CD4-positive, alpha-beta memory T cell (primary cell): Measurements from ENCODE around the gene BLVRA. TPM values are rescaled to one million over a fixed set of nuclear protein-coding genes. Genes with fewer than 3 reads are reported as not detected.
"Not testable (repeated sequence)": the region's sequence is repeated elsewhere in the genome, so short reads cannot be mapped to it uniquely, and the experiment has no call there.

Source experiments
- CTCF ChIA-PET: fragments of 350-600 bp; sonication (Branson Sonifier 250); formaldehyde crosslinking; loops from one replicate; lab custom pipeline; 2021; ENCODE audit warnings: inconsistent platforms; ENCODE audit not compliant: partially characterized antibody; lab: Charles Lee
- POLR2A ChIA-PET: fragments of 350-600 bp; sonication (Branson Sonifier 250); formaldehyde crosslinking; loops from one replicate; lab custom pipeline; 2021; ENCODE audit not compliant: partially characterized antibody; lab: Charles Lee
- DNase-seq, 5 donors: peaks; one replicate each; pipeline versions ENCODE4 v3.0.0 to v3.0.0-alpha.2; 2020 to 2022; ENCODE audit warnings: mixed read lengths in 1 of 5
- H3K27ac ChIP-seq: one replicate; pipeline ENCODE4 v1.7.0; 2013; ENCODE audit warnings: low read depth, low read length
- H3K27me3 ChIP-seq: 2 replicates; pipeline ENCODE4 v1.7.0; 2013; ENCODE audit warnings: mild to moderate bottlenecking, low read length, moderate library complexity; ENCODE audit not compliant: insufficient read depth
- H3K36me3 ChIP-seq: 2 replicates; pipeline ENCODE4 v1.7.0; 2013; ENCODE audit warnings: mild to moderate bottlenecking, low read length, moderate library complexity; ENCODE audit not compliant: insufficient read depth
- H3K4me1 ChIP-seq: 2 replicates; pipeline ENCODE4 v1.7.0; 2013; ENCODE audit warnings: mild to moderate bottlenecking, low read length, moderate library complexity; ENCODE audit not compliant: insufficient read depth
- H3K4me3 ChIP-seq, 2 donors: one replicate each; pipeline ENCODE4 v1.7.0; 2013; ENCODE audit warnings: low read length in 2 of 2, mild to moderate bottlenecking in 1 of 2
- H3K9me3 ChIP-seq, 2 donors: one replicate each; pipeline ENCODE4 v1.7.0; 2013; ENCODE audit warnings: low read length in 2 of 2, control low read depth in 1 of 2; ENCODE audit not compliant: control insufficient read depth in 1 of 2
- H3K27ac Mint-ChIP-seq, 7 donors: one replicate each; pipeline ENCODE4 v1.8.0; 2020 to 2021; ENCODE audit warnings: mixed read lengths in 7 of 7, mild to moderate bottlenecking in 6 of 7, inconsistent platforms in 3 of 7, moderate library complexity in 3 of 7
- H3K27me3 Mint-ChIP-seq, 2 donors: one replicate each; pipeline ENCODE4 v1.8.0; 2020 to 2021; ENCODE audit warnings: mixed read lengths in 2 of 2
- H3K36me3 Mint-ChIP-seq, 2 donors: one replicate each; pipeline ENCODE4 v1.8.0; 2020 to 2021; ENCODE audit warnings: mixed read lengths in 2 of 2, inconsistent platforms in 1 of 2, mild to moderate bottlenecking in 1 of 2
- H3K4me1 Mint-ChIP-seq, 4 donors: one replicate each; pipeline ENCODE4 v1.8.0; 2020 to 2021; ENCODE audit warnings: mixed read lengths in 4 of 4, mild to moderate bottlenecking in 1 of 4
- H3K4me3 Mint-ChIP-seq, 8 donors: one replicate each; pipeline ENCODE4 v1.8.0; 2020 to 2021; ENCODE audit warnings: mixed read lengths in 8 of 8, mild to moderate bottlenecking in 7 of 8, moderate library complexity in 6 of 8, inconsistent platforms in 3 of 8
- H3K9me3 Mint-ChIP-seq, 8 donors: one replicate each; pipeline ENCODE4 v1.8.0; 2020 to 2021; ENCODE audit warnings: mixed read lengths in 8 of 8, mild to moderate bottlenecking in 5 of 8, inconsistent platforms in 3 of 8, moderate library complexity in 1 of 8
- intact Hi-C: fragments of 100-400 bp; cut with micrococcal nuclease; formaldehyde crosslinking; loops from one replicate; pipeline ENCODE4 v1.15.1; 2023
- polyA plus RNA-seq, 2 donors: library from polyadenylated mRNA; unstranded; fragments of 300-500 nt; fragmentation: Illumina TruSeq; gene quantifications; one replicate each; pipeline ENCODE4 v1.2.3, GENCODE V29; 2021
- total RNA-seq, 2 experiments: library from RNA; stranded (reverse); gene quantifications; one replicate each; pipeline ENCODE4 v1.2.3, GENCODE V29; 2021

Gene BLVRA
- total and polyA plus RNA-seq, 4 experiments from 2014 or later = 18.1 to 105 (median 45.7) TPM

DNA sequence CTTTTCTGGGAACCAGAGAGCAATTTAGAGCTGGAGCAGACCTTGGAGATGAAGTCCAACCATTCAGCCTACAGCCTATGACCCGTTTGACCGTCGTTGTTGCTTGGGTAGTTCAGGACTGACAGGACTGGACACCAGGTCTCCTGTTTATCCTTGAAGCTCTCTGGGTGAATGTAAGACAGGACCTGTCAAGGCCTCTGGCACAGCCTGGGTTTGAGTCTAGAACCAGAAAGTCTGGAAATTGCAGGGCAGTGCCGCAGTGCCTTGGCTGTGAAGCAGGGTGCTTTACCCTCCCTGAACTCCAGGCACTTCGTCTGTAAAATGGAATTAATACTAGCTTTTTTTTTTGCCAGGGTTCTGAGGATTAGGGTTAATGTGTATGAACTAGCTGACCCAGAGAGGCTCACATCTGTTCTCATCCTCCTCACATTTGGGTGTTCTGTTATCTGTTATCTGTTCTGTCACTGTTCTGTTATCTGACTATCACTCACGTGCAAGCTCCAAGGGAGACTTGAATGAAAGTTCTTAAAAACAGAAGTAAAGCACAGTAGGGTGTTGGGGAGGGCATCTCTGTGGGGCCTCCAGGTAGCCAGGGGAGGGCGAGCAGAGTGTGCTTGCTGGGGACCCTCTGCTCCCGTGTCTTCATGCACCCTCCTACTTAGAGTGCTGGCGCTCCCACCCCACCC lies 9.9 kb downstream of the BLVRA start:
- Histone ChIP-seq H3K4me1 (peaks cover 14% of the 10 kb centered on the region), H3K4me3 (no peak overlapping the region), H3K27ac (no peak overlapping the region), H3K9me3 (no peaks in the 10 kb centered on the region), H3K36me3 (peaks cover 12% of the 10 kb centered on the region), H3K27me3 (no peaks in the 10 kb centered on the region)
- peaks cover 9 to 24% (median 15%) of the 10 kb centered on the region in 4 donors for H3K4me1 Mint-ChIP-seq
- intact Hi-C loops = no loop called here
- no peak for DNase-seq
- no peaks in the 10 kb centered on the region for H3K27me3 Mint-ChIP-seq
- peaks cover 0 to 3% (median 0%) of the 10 kb centered on the region in 8 donors for H3K9me3 Mint-ChIP-seq
- no peak overlapping the region for H3K4me3 Mint-ChIP-seq
- CTCF ChIA-PET = interaction anchor here (1.0 to 1.5 kb wide), 3 partner anchors 39 to 186 kb away, joined by 3 to 4 read pairs (median 3); partner anchors contain the start of genes COA1 and STK17A
- H3K27ac Mint-ChIP-seq = peak overlapping the region in 1 of 7 donors; percentile 20
- POLR2A ChIA-PET = interaction anchor here (1.4 kb wide), 1 partner anchor 10 kb away, joined by 7 read pairs; the partner anchor contains the start of gene BLVRA
- peaks cover 19 to 20% of the 10 kb centered on the region in 2 donors for H3K36me3 Mint-ChIP-seq

DNA sequence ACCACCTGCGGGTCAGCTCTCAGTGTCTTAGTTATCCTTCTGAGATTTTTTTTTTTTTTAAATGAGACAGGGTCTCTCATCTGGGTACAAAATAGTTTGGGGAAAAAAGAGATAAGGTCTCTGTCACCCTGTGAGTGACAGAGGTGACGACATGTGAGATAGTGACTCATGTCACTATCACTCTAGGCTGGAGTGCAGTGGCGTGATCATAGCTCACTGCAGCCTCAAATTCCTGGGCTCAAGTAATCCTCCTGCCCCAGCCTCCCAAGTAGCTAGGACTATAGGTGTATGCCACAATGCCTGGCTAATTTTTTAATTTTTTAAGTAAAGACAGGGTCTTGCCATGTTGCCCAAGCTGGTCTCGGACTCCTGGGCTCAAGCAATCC lies 10.4 kb downstream of the BLVRA start:
- intact Hi-C loops = no loop called here
- Histone ChIP-seq H3K27ac (no peak overlapping the region), H3K4me1 (peaks cover 9% of the 10 kb centered on the region), H3K4me3 (no peak overlapping the region), H3K27me3 (no peaks in the 10 kb centered on the region), H3K9me3 (no peaks in the 10 kb centered on the region), H3K36me3 (peaks cover 12% of the 10 kb centered on the region)
- Mint-ChIP-seq H3K27me3 (no peaks in the 10 kb centered on the region), H3K9me3 (peaks cover 0 to 3% (median 0%) of the 10 kb centered on the region in 8 donors), H3K4me3 (no peak overlapping the region), H3K4me1 (peaks cover 9 to 19% (median 11%) of the 10 kb centered on the region in 4 donors), H3K36me3 (peaks cover 19 to 22% of the 10 kb centered on the region in 2 donors), H3K27ac (peak overlapping the region in 1 of 7 donors; percentile 17)
- DNase-seq = no peak
- CTCF ChIA-PET = interaction anchor here (1.2 to 1.5 kb wide), 2 partner anchors 69 to 186 kb away, joined by 3 read pairs; partner anchors contain the start of gene STK17A
- POLR2A ChIA-PET = interaction anchor here (1.4 kb wide), 1 partner anchor 11 kb away, joined by 7 read pairs; the partner anchor contains the start of gene BLVRA

DNA sequence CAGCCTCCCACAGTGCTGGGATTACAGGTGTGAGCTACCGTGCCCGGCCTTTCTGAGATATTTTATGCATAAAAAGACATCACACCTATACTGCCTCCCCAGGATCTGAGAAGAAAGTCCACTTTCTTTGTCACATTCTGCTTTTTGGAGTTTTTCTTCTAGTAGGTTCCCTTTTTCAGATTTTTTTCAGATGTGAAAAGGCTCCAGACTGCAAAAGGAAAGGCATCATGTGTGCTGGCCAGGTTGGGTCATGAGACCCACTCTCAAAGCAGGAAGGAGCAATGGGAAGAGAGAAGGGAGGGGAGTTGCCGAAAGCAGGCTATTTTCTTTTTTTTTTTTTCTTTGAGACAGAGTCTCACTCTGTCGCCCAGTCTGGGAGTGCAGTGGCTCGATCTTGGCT lies 10.8 kb downstream of the BLVRA start:
- Mint-ChIP-seq H3K27me3 (no peaks in the 10 kb centered on the region), H3K4me1 (peaks cover 7 to 15% (median 7%) of the 10 kb centered on the region in 4 donors), H3K4me3 (no peak overlapping the region), H3K27ac (peak overlapping the region in 1 of 7 donors; percentile 53), H3K36me3 (peaks cover 19 to 22% of the 10 kb centered on the region in 2 donors), H3K9me3 (peaks cover 0 to 3% (median 0%) of the 10 kb centered on the region in 8 donors)
- POLR2A ChIA-PET = interaction anchor here (1.4 kb wide), 1 partner anchor 11 kb away, joined by 7 read pairs; the partner anchor contains the start of gene BLVRA
- Histone ChIP-seq H3K4me3 (no peak overlapping the region), H3K36me3 (peaks cover 12% of the 10 kb centered on the region), H3K9me3 (no peaks in the 10 kb centered on the region), H3K4me1 (peaks cover 5% of the 10 kb centered on the region), H3K27me3 (no peaks in the 10 kb centered on the region), H3K27ac (no peak overlapping the region)
- DNase-seq = no peak
- intact Hi-C loops = no loop called here
- CTCF ChIA-PET = interaction anchor here (1.5 kb wide), 1 partner anchor 69 kb away, joined by 3 read pairs; no protein-coding TSS in a partner anchor

DNA sequence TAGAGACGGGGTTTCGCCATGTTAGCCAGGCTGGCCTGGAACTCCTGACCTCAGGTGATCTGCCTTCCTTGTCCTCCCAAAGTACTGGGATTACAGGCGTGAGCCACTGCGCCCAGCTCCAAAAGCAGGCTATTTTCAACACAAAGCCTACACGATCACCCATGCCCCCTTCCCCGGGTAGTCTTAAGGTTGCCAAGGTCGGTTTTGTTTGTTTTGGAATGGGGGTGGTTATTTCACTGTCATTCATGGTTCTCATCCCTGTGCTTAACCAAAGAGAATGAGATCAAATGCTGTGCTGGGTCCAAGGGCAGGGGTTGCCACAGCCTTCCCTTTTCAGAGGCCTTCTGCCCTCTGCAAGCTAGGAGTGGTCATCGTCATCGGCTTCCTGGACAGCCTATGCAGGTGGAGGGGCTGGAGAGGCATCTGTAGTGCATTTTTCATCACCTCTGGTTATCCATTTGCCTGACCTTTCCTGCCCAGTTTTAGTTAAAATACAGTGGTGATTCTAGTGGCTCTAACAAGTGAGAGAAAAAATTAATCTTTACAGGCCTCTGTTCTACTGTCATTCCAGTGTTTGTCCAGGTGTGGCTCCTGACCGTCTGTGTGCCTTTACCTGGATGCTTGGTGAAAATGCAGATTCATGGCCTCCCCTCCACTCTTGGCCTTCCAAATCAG lies 11.4 kb downstream of the BLVRA start:
- Mint-ChIP-seq H3K4me3 (no peak overlapping the region), H3K9me3 (peaks cover 0 to 3% (median 0%) of the 10 kb centered on the region in 8 donors), H3K4me1 (peaks cover 1 to 8% (median 3%) of the 10 kb centered on the region in 4 donors), H3K27ac (no peak overlapping the region), H3K27me3 (no peaks in the 10 kb centered on the region), H3K36me3 (peaks cover 19 to 22% of the 10 kb centered on the region in 2 donors)
- Histone ChIP-seq H3K4me1 (no peaks in the 10 kb centered on the region), H3K4me3 (no peak overlapping the region), H3K27ac (no peak overlapping the region), H3K36me3 (peaks cover 12% of the 10 kb centered on the region), H3K9me3 (no peaks in the 10 kb centered on the region), H3K27me3 (no peaks in the 10 kb centered on the region)
- ChIA-PET CTCF (no interaction called here), POLR2A (no interaction called here)
- intact Hi-C loops = no loop called here
- no peak for DNase-seq

DNA sequence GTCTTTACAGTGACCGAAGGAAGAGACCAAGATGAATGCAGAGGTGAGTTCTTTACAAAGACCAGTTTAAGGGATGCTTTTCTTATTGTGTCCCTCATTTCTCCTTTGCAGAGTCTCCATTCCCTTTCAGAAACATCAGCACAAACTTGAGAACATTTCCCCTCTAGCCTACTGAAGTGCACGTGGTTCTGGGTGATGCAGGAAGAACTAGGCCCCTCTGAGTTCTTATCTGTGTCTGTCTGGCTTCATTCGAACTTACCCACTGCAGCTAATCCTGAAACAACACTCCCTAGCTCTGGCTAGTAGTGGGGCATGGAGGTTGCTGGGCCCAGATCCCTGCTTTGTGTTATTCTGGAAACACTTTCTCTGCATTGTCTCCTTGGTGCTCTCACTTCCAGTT lies 12.6 kb downstream of the BLVRA start:
- H3K27ac ChIP-seq = no peak overlapping the region
- ChIA-PET CTCF (no interaction called here), POLR2A (interaction anchor here (1.4 kb wide), 1 partner anchor 14 kb away, joined by 3 read pairs; no protein-coding TSS in a partner anchor)
- H3K27me3 Mint-ChIP-seq = no peaks in the 10 kb centered on the region
- H3K9me3 ChIP-seq = no peaks in the 10 kb centered on the region
- H3K36me3 ChIP-seq = peaks cover 12% of the 10 kb centered on the region
- H3K4me3 Mint-ChIP-seq = no peak overlapping the region
- no peak overlapping the region for H3K4me3 ChIP-seq
- H3K36me3 Mint-ChIP-seq = peaks cover 19 to 22% of the 10 kb centered on the region in 2 donors
- peaks cover 0 to 7% (median 3%) of the 10 kb centered on the region in 4 donors for H3K4me1 Mint-ChIP-seq
- no peaks in the 10 kb centered on the region for H3K4me1 ChIP-seq
- H3K27ac Mint-ChIP-seq = peak overlapping the region in 3 of 7 donors; percentile 54 to 81 (median 68)
- intact Hi-C loops = no loop called here
- no peak for DNase-seq
- H3K9me3 Mint-ChIP-seq = peaks cover 0 to 3% (median 0%) of the 10 kb centered on the region in 8 donors
- H3K27me3 ChIP-seq = no peaks in the 10 kb centered on the region

DNA sequence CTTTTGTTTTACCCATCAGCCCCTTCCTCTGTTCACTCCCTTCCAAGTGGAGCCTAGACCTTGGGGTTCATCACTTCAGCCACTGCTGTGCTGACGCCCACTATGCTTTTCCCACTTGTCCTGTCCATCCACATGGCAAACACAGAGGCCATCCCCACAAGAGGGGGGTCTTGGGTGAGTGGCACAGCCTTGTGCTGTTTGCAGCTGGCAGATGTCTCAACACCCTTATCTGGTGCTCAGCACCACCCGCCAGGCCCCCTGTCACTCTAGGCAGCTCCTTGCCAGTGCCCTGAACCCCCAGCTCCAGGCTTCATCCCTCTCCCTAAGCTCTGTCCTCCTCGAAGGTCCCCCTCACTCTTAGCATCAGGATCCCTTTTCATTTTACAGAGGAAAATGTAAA lies 13.1 kb downstream of the BLVRA start:
- H3K36me3 ChIP-seq = peaks cover 12% of the 10 kb centered on the region
- ChIA-PET POLR2A (interaction anchor here (1.4 kb wide), 1 partner anchor 14 kb away, joined by 3 read pairs; no protein-coding TSS in a partner anchor), CTCF (no interaction called here)
- DNase-seq = no peak
- H3K27me3 ChIP-seq = no peaks in the 10 kb centered on the region
- no peak overlapping the region for H3K27ac ChIP-seq
- H3K4me3 ChIP-seq = no peak overlapping the region
- H3K9me3 ChIP-seq = no peaks in the 10 kb centered on the region
- Mint-ChIP-seq H3K9me3 (peaks cover 0 to 3% (median 1%) of the 10 kb centered on the region in 8 donors), H3K27ac (peak overlapping the region in 3 of 7 donors; percentile 16 to 81 (median 68)), H3K4me3 (no peak overlapping the region), H3K27me3 (no peaks in the 10 kb centered on the region), H3K4me1 (peaks cover 0 to 10% (median 3%) of the 10 kb centered on the region in 4 donors), H3K36me3 (peaks cover 19 to 24% of the 10 kb centered on the region in 2 donors)
- intact Hi-C loops = no loop called here
- H3K4me1 ChIP-seq = no peaks in the 10 kb centered on the region

DNA sequence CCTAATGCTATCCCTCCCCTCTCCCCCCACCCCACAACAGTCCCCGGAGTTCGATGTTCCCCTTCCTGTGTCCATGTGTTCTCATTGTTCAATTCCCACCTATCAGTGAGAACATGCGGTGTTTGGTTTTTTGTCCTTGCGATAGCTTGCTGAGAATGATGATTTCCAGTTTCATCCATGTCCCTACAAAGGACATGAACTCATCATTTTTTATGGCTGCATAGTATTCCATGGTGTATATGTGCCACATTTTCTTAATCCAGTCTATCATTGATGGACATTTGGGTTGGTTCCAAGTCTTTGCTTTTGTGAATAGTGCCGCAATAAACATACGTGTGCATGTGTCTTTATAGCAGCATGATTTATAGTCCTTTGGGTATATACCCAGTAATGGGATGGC lies 14.8 kb downstream of the BLVRA start:
- H3K9me3 ChIP-seq, H3K27me3 ChIP-seq, POLR2A ChIA-PET, DNase-seq, H3K9me3 Mint-ChIP-seq, H3K4me3 Mint-ChIP-seq, H3K4me1 ChIP-seq, H3K4me3 ChIP-seq, intact Hi-C loops, CTCF ChIA-PET, H3K27ac ChIP-seq, H3K27ac Mint-ChIP-seq, H3K27me3 Mint-ChIP-seq: not testable (repeated sequence)
- peaks cover 22 to 25% of the 10 kb centered on the region in 2 donors for H3K36me3 Mint-ChIP-seq
- H3K4me1 Mint-ChIP-seq = peaks cover 0 to 20% (median 3%) of the 10 kb centered on the region in 4 donors
- H3K36me3 ChIP-seq = peaks cover 12% of the 10 kb centered on the region
